T-cell (primary cell): ENCODE data around the gene SLC24A4. TPM values are rescaled to one million over a fixed set of nuclear protein-coding genes. Genes with fewer than 3 reads are reported as not detected.

ENCODE experiments used
- ATAC-seq, 4 experiments: fragments of 200-7000 bp in 3 of 4; fragments of 150-1000 bp in 1 of 4; cut with Tn5 transposase; replicated peaks in 1 of 4; 1 replicate in 3 of 4; 2 replicates in 1 of 4; pipeline ENCODE4 v1.10.0; 2021; ENCODE audit warnings: moderate library complexity in 3 of 4, mild to moderate bottlenecking in 2 of 4, moderate number of reproducible peaks in 1 of 4
- CTCF ChIA-PET, 2 donors: fragments of 300-600 bp; sonication (Branson Sonifier 250); formaldehyde crosslinking; loops; one replicate each; lab custom pipeline; 2022; ENCODE audit warnings: antibody characterized with exemption in 2 of 2; lab: Charles Lee
- POLR2A ChIA-PET, 2 donors: fragments of 300-600 bp; sonication (Branson Sonifier 250); formaldehyde crosslinking; loops; one replicate each; lab custom pipeline; 2022; ENCODE audit warnings: antibody characterized with exemption in 2 of 2; lab: Charles Lee
- DNase-seq, 35 experiments: peaks; one replicate each; pipeline versions ENCODE4 v3.0.0 to v3.0.0-alpha.2; 2013 to 2023
- H3K27ac ChIP-seq: one replicate; pipeline ENCODE4 v1.5.1; 2013; ENCODE audit warnings: low read length
- H3K27me3 ChIP-seq, 2 experiments: replicated peaks in 1 of 2; 1 replicate in 1 of 2; 2 replicates in 1 of 2; pipeline versions ENCODE4 v1.6.1 to v1.7.0; 2013; ENCODE audit warnings: low read length in 1 of 2, mixed read lengths in 1 of 2; ENCODE audit not compliant: control insufficient read depth in 2 of 2, insufficient read depth in 2 of 2; ENCODE audit errors: extremely low read depth in 1 of 2
- H3K36me3 ChIP-seq, 2 donors: 1 replicate in 1 of 2; 2 replicates in 1 of 2; pipeline versions ENCODE4 v1.6.1 to v1.7.0; 2013; ENCODE audit warnings: low read length in 1 of 2; ENCODE audit not compliant: control insufficient read depth in 2 of 2, insufficient read depth in 1 of 2; ENCODE audit errors: extremely low read depth in 1 of 2
- H3K4me1 ChIP-seq, 2 experiments: 1 replicate in 1 of 2; 2 replicates in 1 of 2; pipeline versions ENCODE4 v1.6.1 to v1.7.0; 2013; ENCODE audit warnings: low read length in 2 of 2, mixed read lengths in 1 of 2; ENCODE audit not compliant: insufficient read depth in 2 of 2, control insufficient read depth in 1 of 2; ENCODE audit errors: extremely low read depth in 1 of 2
- H3K4me3 ChIP-seq, 2 donors: 1 replicate in 1 of 2; 2 replicates in 1 of 2; pipeline versions ENCODE4 v1.5.1 to v1.7.0; 2013; ENCODE audit warnings: mild to moderate bottlenecking in 2 of 2, low read length in 1 of 2, moderate library complexity in 1 of 2; ENCODE audit not compliant: control insufficient read depth in 1 of 2; ENCODE audit errors: extremely low read depth in 1 of 2
- H3K9me3 ChIP-seq: 2 replicates; pipeline ENCODE4 v1.7.0; 2013
- H3K27ac Mint-ChIP-seq, 2 donors: one replicate each; pipeline ENCODE4 v1.8.0; 2020 to 2021; ENCODE audit warnings: mild to moderate bottlenecking in 2 of 2, mixed read lengths in 2 of 2
- H3K27me3 Mint-ChIP-seq, 2 donors: one replicate each; pipeline ENCODE4 v1.8.0; 2021 to 2022; ENCODE audit warnings: mixed read lengths in 2 of 2
- H3K36me3 Mint-ChIP-seq: one replicate; pipeline ENCODE4 v1.8.0; 2021; ENCODE audit warnings: mixed read lengths
- H3K4me1 Mint-ChIP-seq, 3 donors: one replicate each; pipeline ENCODE4 v1.8.0; 2020 to 2022; ENCODE audit warnings: mixed read lengths in 3 of 3, mild to moderate bottlenecking in 1 of 3
- H3K4me3 Mint-ChIP-seq, 3 donors: one replicate each; pipeline ENCODE4 v1.8.0; 2020 to 2022; ENCODE audit warnings: mild to moderate bottlenecking in 3 of 3, mixed read lengths in 3 of 3, moderate library complexity in 3 of 3
- H3K9me3 Mint-ChIP-seq, 3 donors: one replicate each; pipeline ENCODE4 v1.8.0; 2020 to 2022; ENCODE audit warnings: mixed read lengths in 3 of 3
- WGBS: methylation state at CpG from one replicate; pipeline ENCODE4 v1.1.5; 2013; ENCODE audit warnings: missing lambda C conversion rate; ENCODE audit not compliant: insufficient coverage; 5-methylcytosine and 5-hydroxymethylcytosine counted together
- total RNA-seq, 35 experiments: library from RNA in 6 of 35; stranded (reverse) in 6 of 35; fragments of 120-200 nt in 1 of 35; gene quantifications; one replicate each; pipeline versions ENCODE4 v1.2.1 to v1.2.4 and lab custom pipeline; 2013 to 2026

The SLC24A4 gene
- total RNA-seq, 5 donors from 2014 or later (not counting 1 experiment from before 2014, with no cell fraction given), result 0.14 to 0.15 TPM; not detected in 3

DNA sequence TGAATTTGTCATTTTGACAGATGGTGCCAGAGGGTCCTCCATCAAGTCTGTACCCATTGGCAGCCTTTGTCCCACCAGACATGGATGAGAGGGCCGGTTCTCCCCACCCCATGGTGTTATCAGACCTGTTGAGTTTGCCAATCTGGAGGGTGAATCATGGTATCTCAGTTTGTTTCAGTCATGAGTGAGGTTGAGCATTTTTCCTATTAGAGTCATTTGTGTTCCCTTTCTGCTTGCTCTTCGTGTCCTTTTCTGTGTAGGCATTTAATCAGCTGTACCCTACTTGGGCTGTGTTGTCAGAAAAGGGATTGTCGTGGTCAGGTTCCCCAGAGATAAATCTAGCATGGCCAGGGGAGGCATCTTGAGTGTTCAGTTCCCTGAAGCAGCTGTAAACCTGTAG is 30.5 kb downstream of the SLC24A4 start:
- Mint-ChIP-seq H3K27me3 (no peaks in the 10 kb centered on the region), H3K36me3 (no peaks in the 10 kb centered on the region), H3K4me3 (no peak overlapping the region), H3K9me3 (no peaks in the 10 kb centered on the region), H3K4me1 (no peaks in the 10 kb centered on the region), H3K27ac (no peak overlapping the region)
- DNase-seq (no peak), ATAC-seq (no peak)
- Histone ChIP-seq H3K4me3 (no peak overlapping the region), H3K36me3 (no peaks in the 10 kb centered on the region), H3K27ac (no peak overlapping the region), H3K27me3 (peaks cover 0 to 3% of the 10 kb centered on the region in 2 experiments), H3K4me1 (no peaks in the 10 kb centered on the region), H3K9me3 (no peaks in the 10 kb centered on the region)
- 54% methylated on average over 2 of the region's 3 CpGs for WGBS
- ChIA-PET POLR2A (no interaction called here), CTCF (interaction anchor here in 1 of 2 donors (0.7 kb wide), 1 partner anchor 358 kb away, joined by 4 read pairs; no protein-coding TSS in a partner anchor)

DNA sequence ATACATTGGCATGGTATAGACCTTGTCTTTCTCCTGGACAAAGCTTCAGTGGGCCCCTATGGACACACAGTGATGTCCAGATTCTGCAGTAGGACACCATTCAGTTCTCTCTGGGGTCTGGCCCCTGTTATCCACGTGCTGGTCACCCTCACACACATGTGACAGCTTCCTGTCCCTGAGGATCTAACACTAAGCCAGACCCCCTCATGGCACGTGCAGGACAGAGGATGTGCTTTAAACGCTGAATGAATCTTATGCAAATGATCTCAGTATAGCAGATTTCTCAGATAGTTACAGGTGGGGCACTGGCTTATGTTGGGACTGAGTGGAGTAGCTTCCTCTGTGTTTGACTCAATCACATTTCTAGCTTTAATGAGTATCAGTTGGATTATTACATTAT is 33.7 kb downstream of the SLC24A4 start:
- Mint-ChIP-seq H3K9me3 (no peaks in the 10 kb centered on the region), H3K4me3 (no peak overlapping the region), H3K4me1 (no peaks in the 10 kb centered on the region), H3K27me3 (peaks cover 0 to 6% of the 10 kb centered on the region in 2 donors), H3K27ac (no peak overlapping the region), H3K36me3 (no peaks in the 10 kb centered on the region)
- Histone ChIP-seq H3K27me3 (peaks cover 0 to 9% of the 10 kb centered on the region in 2 experiments), H3K27ac (no peak overlapping the region), H3K4me1 (no peaks in the 10 kb centered on the region), H3K9me3 (no peaks in the 10 kb centered on the region), H3K4me3 (no peak overlapping the region), H3K36me3 (no peaks in the 10 kb centered on the region)
- DNase-seq (no peak), ATAC-seq (no peak)
- POLR2A ChIA-PET, result no interaction called here
- no CpG with 5 or more reads among the region's 3 CpGs for WGBS
- CTCF ChIA-PET, result no interaction called here

DNA sequence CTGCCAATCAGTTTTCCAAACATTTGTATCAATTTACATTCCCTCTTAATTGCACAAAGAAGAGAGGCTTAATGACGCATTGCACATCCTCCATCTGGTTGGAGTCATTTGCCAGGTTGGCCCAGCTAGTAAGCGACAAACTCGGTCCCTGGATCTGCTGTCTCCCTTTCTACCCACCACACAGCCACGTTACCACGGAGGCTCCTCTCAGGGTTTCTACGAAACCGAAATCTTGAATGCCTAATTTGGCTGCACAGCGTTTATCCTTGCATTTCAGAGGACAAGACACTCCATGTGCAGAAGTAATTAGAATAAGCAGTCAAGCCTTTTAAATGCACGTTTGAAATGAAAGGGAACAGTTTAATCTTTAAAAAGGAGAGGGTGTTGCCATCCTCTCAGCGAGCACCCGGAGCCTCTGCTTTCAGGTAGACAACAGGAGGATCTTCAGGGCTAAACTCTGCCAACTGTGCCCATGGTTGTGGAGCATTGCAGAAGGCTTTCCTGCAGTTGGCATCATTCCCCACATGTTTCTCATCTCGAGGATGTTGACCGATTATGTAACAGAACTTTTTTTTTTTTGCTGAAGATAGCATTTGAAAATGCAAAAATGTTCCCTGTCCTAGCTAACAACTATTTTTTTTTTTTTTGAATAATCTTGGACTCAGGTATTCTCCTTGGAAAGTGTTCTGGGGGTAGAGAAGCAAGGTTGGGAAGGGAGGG is 37.8 kb downstream of the SLC24A4 start:
- H3K4me1 Mint-ChIP-seq, result no peaks in the 10 kb centered on the region
- peaks cover 0 to 39% of the 10 kb centered on the region in 2 experiments for H3K27me3 ChIP-seq
- ChIA-PET CTCF (no interaction called here), POLR2A (no interaction called here)
- no peak for ATAC-seq
- no peaks in the 10 kb centered on the region for H3K36me3 ChIP-seq
- no peak overlapping the region for H3K27ac ChIP-seq
- H3K27ac Mint-ChIP-seq, result no peak overlapping the region
- H3K9me3 ChIP-seq, result no peaks in the 10 kb centered on the region
- no peak for DNase-seq
- H3K27me3 Mint-ChIP-seq, result peaks cover 16 to 17% of the 10 kb centered on the region in 2 donors
- 79% methylated on average over 5 of the region's 13 CpGs for WGBS
- H3K9me3 Mint-ChIP-seq, result no peaks in the 10 kb centered on the region
- H3K4me3 Mint-ChIP-seq, result no peak overlapping the region
- no peaks in the 10 kb centered on the region for H3K36me3 Mint-ChIP-seq
- H3K4me3 ChIP-seq, result no peak overlapping the region
- no peaks in the 10 kb centered on the region for H3K4me1 ChIP-seq

DNA sequence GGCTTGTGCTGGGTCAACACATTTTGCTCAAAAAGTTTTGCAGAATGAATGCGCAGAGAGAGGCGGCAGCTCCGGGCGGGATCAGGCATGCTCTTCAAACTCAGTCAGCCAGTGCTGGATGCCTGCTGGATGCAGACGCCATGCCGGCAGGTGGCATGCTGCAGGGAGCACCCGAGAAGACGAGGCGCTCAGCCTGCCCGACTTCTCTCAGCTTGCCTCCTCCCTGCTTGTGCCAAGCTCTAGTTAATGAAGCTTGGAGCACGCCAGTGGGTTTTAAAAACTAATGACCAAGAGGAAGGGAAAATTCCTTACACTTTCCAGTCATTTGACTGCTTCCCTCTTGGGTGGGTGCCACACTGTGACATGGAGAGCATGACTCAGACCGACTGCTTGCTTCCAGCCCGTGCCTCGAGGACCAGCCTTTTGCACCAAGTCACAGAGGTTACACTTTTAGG is 39.8 kb downstream of the SLC24A4 start:
- Mint-ChIP-seq H3K27me3 (peaks cover 16 to 17% of the 10 kb centered on the region in 2 donors), H3K9me3 (no peaks in the 10 kb centered on the region), H3K4me1 (no peaks in the 10 kb centered on the region), H3K36me3 (no peaks in the 10 kb centered on the region), H3K4me3 (no peak overlapping the region), H3K27ac (no peak overlapping the region)
- Histone ChIP-seq H3K27ac (no peak overlapping the region), H3K9me3 (no peaks in the 10 kb centered on the region), H3K4me3 (no peak overlapping the region), H3K27me3 (peaks cover 0 to 44% of the 10 kb centered on the region in 2 experiments), H3K4me1 (no peaks in the 10 kb centered on the region), H3K36me3 (no peaks in the 10 kb centered on the region)
- WGBS, result 77% methylated on average over 13 of the region's 14 CpGs
- ChIA-PET POLR2A (no interaction called here), CTCF (no interaction called here)
- ATAC-seq (no peak), DNase-seq (no peak)

DNA sequence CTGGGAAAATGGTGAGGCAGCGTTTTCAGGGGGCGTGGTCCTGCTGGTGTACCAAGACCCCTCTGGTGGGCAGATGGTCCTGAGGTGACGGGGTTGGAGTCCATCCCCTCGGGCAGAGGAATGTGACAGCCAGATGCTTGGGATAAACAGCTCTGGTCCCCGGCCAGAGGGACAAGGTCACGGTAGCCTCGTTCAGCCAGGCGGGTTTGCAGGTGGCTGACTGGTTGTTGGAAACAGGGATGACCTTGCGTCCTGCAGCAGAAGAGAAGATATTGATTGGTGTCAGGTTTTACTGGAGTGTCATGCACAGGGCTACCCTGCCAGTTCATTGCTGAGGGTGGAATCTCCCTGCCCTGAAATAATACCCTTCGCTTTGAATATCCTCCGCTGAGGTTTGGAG is 43.3 kb downstream of the SLC24A4 start:
- Mint-ChIP-seq H3K27ac (no peak overlapping the region), H3K4me3 (no peak overlapping the region), H3K9me3 (no peaks in the 10 kb centered on the region), H3K36me3 (no peaks in the 10 kb centered on the region), H3K4me1 (no peaks in the 10 kb centered on the region), H3K27me3 (peaks cover 15 to 16% of the 10 kb centered on the region in 2 donors)
- DNase-seq (no peak), ATAC-seq (no peak)
- H3K9me3 ChIP-seq, result no peaks in the 10 kb centered on the region
- H3K27me3 ChIP-seq, result peaks cover 0 to 39% of the 10 kb centered on the region in 2 experiments
- H3K27ac ChIP-seq, result no peak overlapping the region
- no peaks in the 10 kb centered on the region for H3K36me3 ChIP-seq
- ChIA-PET CTCF (no interaction called here), POLR2A (no interaction called here)
- H3K4me3 ChIP-seq, result no peak overlapping the region
- H3K4me1 ChIP-seq, result no peaks in the 10 kb centered on the region
- WGBS, result 84% methylated on average over 10 of the region's 11 CpGs

DNA sequence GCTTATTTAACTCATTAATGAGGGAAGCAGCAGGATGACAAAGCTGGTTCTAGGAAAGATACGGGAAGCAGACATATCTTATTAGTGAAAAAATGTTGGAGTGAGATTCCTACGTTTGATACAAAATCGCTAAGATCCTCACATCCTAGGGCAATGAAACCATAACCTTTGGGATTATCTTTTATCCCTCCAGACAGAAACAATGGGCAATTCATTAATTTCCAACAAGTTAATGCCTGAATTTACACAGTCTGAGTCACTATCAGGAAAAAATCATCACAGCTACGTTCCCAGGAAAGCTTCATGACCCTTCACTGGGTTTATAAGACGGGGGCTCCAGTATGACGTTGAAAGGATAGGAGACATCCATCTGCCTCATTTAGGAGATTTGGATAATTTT is 45.0 kb downstream of the SLC24A4 start:
- H3K9me3 Mint-ChIP-seq, result peaks cover 3 to 6% (median 4%) of the 10 kb centered on the region in 3 donors
- no peaks in the 10 kb centered on the region for H3K9me3 ChIP-seq
- ATAC-seq (no peak), DNase-seq (no peak)
- no peaks in the 10 kb centered on the region for H3K4me1 ChIP-seq
- H3K4me3 Mint-ChIP-seq, result no peak overlapping the region
- no peak overlapping the region for H3K4me3 ChIP-seq
- no peak overlapping the region for H3K27ac ChIP-seq
- no CpG with 5 or more reads among the region's 6 CpGs for WGBS
- no peaks in the 10 kb centered on the region for H3K36me3 ChIP-seq
- H3K36me3 Mint-ChIP-seq, result no peaks in the 10 kb centered on the region
- H3K4me1 Mint-ChIP-seq, result no peaks in the 10 kb centered on the region
- POLR2A ChIA-PET, result no interaction called here
- peaks cover 7 to 9% of the 10 kb centered on the region in 2 donors for H3K27me3 Mint-ChIP-seq
- no peak overlapping the region for H3K27ac Mint-ChIP-seq
- peaks cover 0 to 26% of the 10 kb centered on the region in 2 experiments for H3K27me3 ChIP-seq
- CTCF ChIA-PET, result no interaction called here
